ENCODE data around the gene RTP5. TPM values are rescaled to one million over a fixed set of nuclear protein-coding genes. Genes with fewer than 3 reads are reported as not detected.

RTP5 gene
- total RNA-seq, 1 experiment from 2014 or later = not detected

DNA sequence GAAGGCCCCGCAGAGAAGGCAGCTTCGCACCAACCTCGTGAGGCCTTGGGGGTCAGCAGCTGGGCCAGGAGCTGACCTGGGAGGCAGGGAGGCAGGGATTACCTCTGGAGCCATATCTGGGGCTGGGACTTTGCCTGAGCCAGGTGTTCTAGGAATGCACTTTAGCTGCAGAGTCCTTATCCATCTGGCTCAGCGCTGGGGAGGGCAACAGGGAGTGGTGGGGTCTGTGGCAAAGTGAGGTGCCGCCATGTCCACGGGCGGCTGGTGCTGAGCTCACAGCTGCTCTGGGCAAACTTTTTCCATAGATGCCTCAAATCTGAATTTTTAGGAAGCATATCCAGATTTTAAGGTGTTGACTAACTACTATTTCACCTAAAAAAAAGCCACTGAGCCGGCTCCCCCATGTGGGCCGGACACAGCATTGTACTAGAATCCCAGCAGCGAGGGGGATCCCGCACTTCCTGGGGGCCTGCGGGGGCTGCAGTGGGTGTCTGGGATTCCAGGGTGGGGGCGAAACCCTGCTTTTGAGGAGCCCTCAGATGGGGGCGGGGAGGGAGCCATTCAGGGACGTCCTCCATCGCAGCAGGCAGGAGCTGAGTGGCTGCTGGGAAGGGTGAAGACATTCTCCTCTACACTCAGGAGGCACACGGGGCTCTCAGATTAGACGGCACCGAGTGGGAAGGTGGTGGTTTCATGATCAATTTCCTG, 34.6 kb downstream of the RTP5 start:
- H3K4ac ChIP-seq (ENCODE audit: low read depth, low read length) = no peak overlapping the region
- peaks cover 3% of the 10 kb centered on the region; the same call in 1 of the 2 replicates for H3K27me3 Mint-ChIP-seq (ENCODE audit: low read depth)
- H3K4me1 Mint-ChIP-seq = peaks cover 16 to 22% of the 10 kb centered on the region in 2 experiments
- H3K9me3 ChIP-seq (ENCODE audit: control insufficient read depth, low read depth, low read length) = no peaks in the 10 kb centered on the region
- no peak overlapping the region for H3K4me3 Mint-ChIP-seq
- H2BK5ac ChIP-seq (ENCODE audit: insufficient read length, low read length) = no peak overlapping the region
- H2BK20ac ChIP-seq (ENCODE audit: low read depth, low read length, poor library complexity, severe bottlenecking) = no peak overlapping the region
- no peak overlapping the region for H3K23ac ChIP-seq (ENCODE audit: insufficient read length, low read depth, low read length)
- H4K5ac ChIP-seq (ENCODE audit: insufficient read length, low read depth, low read length) = no peak overlapping the region
- H2BK12ac ChIP-seq (ENCODE audit: insufficient read length, low read depth, low read length) = no peak overlapping the region
- H3K18ac ChIP-seq (ENCODE audit: insufficient read length, low read depth, low read length) = no peak overlapping the region
- no CpG with 5 or more reads among the region's 19 CpGs for WGBS (ENCODE audit: extremely low coverage, insufficient read length, low lambda C conversion rate)
- H3K27me3 ChIP-seq (ENCODE audit: insufficient read depth, low read length) = no peaks in the 10 kb centered on the region; the same call in 1 of the 2 replicates
- no peaks in the 10 kb centered on the region for H4K20me1 ChIP-seq (ENCODE audit: control insufficient read depth, insufficient read depth, insufficient read length)
- H2AFZ ChIP-seq (ENCODE audit: low read length) = no peak overlapping the region
- H3K23me2 ChIP-seq (ENCODE audit: insufficient read length, low read depth, low read length, poor library complexity, severe bottlenecking) = peaks cover 5% of the 10 kb centered on the region
- no peak overlapping the region for H2AK5ac ChIP-seq (ENCODE audit: insufficient read length, low read length)
- H3K79me2 ChIP-seq (ENCODE audit: insufficient read depth, low read length) = no peaks in the 10 kb centered on the region
- H3K4me2 ChIP-seq (ENCODE audit: insufficient read depth, insufficient read length, low read length) = no peak overlapping the region
- no peaks in the 10 kb centered on the region for H3K36me3 Mint-ChIP-seq (ENCODE audit: insufficient read depth in 1 of 3, low read depth in 3 of 3)
- no peaks in the 10 kb centered on the region; the same call in 1 of the 2 replicates for H3K4me1 ChIP-seq (ENCODE audit: insufficient read depth, low read length)
- H4K8ac ChIP-seq (replicated peaks; ENCODE audit: insufficient read length, low read depth, low read length) = no peak overlapping the region
- no peak for TF ChIP-seq CTCF (conservative IDR thresholded peaks at IDR 0.05)
- no peak overlapping the region for H3K27ac ChIP-seq (ENCODE audit: insufficient read length, low read depth, low read length)
- H3K56ac ChIP-seq (ENCODE audit: insufficient read length, low read depth, low read length) = no peak overlapping the region
- no peak overlapping the region for H3T11ph ChIP-seq (ENCODE audit: low read length)
- DNase-seq = peak; percentile 21
- H3K14ac ChIP-seq (ENCODE audit: insufficient read depth, low read length) = no peak overlapping the region
- H3K9me3 Mint-ChIP-seq = no peaks in the 10 kb centered on the region; a peak in 1 of 5 replicates
- H2BK120ac ChIP-seq (ENCODE audit: low read depth, low read length, poor library complexity, severe bottlenecking) = no peak overlapping the region
- no peak overlapping the region for H4K91ac ChIP-seq (ENCODE audit: insufficient read length, low read depth, low read length)
- no peak overlapping the region for H3K9ac ChIP-seq (ENCODE audit: extremely low read depth, insufficient read length, low read length)
- H3K79me1 ChIP-seq (ENCODE audit: insufficient read depth, low read depth, low read length, poor library complexity, severe bottlenecking) = no peaks in the 10 kb centered on the region
- H3K27ac Mint-ChIP-seq = no peak overlapping the region; a peak in 1 of 7 replicates
- H2BK15ac ChIP-seq (ENCODE audit: low read depth, low read length) = no peak overlapping the region

Data from H9 (cell line).